Memory B cell (primary cell): Measurements from ENCODE around the gene APOD.
"Not testable (repeated sequence)": the region's sequence is repeated elsewhere in the genome, so short reads cannot be mapped to it uniquely, and the experiment has no call there.

Source experiments
- ATAC-seq: fragments of 150-1000 bp; cut with Tn5 transposase; 2 replicates; pipeline ENCODE4 v1.10.0; 2021; ENCODE audit warnings: low read depth, mild to moderate bottlenecking, moderate library complexity
- DNase-seq, 2 donors: peaks; one replicate each; pipeline ENCODE4 v3.0.0; 2022; ENCODE audit warnings: low spot score in 2 of 2
- H3K27ac Mint-ChIP-seq: one replicate; pipeline ENCODE4 v1.8.0; 2022; ENCODE audit warnings: mild to moderate bottlenecking, moderate library complexity, mixed read lengths
- H3K27me3 Mint-ChIP-seq: one replicate; pipeline ENCODE4 v1.8.0; 2022; ENCODE audit warnings: mixed read lengths
- H3K36me3 Mint-ChIP-seq: one replicate; pipeline ENCODE4 v1.8.0; 2022; ENCODE audit warnings: mild to moderate bottlenecking, mixed read lengths
- H3K4me1 Mint-ChIP-seq: one replicate; pipeline ENCODE4 v1.8.0; 2022; ENCODE audit warnings: mixed read lengths
- H3K4me3 Mint-ChIP-seq: one replicate; pipeline ENCODE4 v1.8.0; 2022; ENCODE audit warnings: mild to moderate bottlenecking, moderate library complexity, mixed read lengths
- H3K9me3 Mint-ChIP-seq: one replicate; pipeline ENCODE4 v1.8.0; 2022; ENCODE audit warnings: mixed read lengths

The APOD gene

DNA sequence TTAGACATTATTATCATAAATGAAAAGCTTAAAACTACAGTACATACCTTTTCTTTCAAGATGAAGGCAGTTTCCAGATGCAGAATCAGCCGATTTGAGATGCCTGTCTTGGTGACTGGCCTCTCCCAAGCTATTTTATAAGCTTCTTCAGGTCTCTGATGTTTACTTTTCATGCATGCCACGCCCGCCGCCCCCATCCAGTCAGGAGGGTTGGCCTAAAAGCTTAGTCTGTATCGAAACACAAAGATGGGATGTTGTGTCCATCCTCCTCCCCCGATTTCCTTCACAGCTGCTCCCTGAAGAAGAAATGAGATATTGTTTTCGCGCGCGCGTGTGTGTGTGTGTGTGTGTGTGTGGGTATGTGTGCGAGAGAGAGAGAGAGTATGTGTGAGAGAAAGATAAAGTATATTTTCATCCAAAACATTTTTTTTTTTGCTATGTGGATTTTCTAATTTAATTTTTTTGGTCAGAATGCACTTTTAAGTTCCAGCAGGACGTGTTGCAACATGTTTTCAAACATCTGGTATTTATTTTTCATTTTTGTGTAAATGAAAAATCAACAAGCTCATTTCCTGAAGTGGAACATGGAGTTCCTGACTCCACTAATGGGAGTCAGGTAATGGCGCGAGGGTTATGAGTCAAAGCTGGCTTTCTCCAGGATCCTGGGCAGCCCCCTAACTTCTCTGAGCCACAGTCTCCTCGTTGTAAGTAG lies at the start of gene APOD:
Gene APOD, minus strand, starts transcription at position 110 of the 712 bp plus-strand sequence. CDS start 4,479 bp downstream, outside the sequence.
- Mint-ChIP-seq H3K27ac (no peak within 1 kb of the TSS), H3K36me3 (no peaks in the 10 kb centered on the region), H3K4me1 (peaks cover 2% of the 10 kb centered on the region), H3K27me3 (peaks cover 1% of the 10 kb centered on the region), H3K4me3 (no peak within 1 kb of the TSS), H3K9me3 (no peaks in the 10 kb centered on the region)
- DNase-seq, result no peak
- no peak for ATAC-seq

DNA sequence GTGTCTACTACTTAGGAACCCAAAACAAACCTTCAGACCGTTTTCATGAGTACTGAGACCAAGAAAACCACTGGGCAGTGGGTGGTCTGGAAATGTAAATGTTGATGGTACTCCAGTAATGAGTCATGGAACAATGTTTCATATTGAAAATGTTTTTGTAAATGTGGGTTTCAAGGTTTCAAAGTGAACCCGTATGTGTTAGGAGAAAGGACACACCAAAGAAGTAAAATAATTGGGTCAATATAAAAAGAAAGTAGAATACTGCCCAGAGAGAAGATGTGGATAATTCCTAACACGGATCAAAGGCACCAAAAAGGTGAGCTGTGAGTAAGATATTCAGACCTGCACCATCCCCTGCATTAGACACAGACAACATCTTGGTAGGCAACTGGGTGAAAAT lies 49.6 kb upstream of the APOD start:
- DNase-seq, H3K27ac Mint-ChIP-seq, ATAC-seq, H3K9me3 Mint-ChIP-seq, H3K4me1 Mint-ChIP-seq, H3K36me3 Mint-ChIP-seq, H3K27me3 Mint-ChIP-seq: not testable (repeated sequence)
- H3K4me3 Mint-ChIP-seq, result peak overlapping the region; percentile 43

DNA sequence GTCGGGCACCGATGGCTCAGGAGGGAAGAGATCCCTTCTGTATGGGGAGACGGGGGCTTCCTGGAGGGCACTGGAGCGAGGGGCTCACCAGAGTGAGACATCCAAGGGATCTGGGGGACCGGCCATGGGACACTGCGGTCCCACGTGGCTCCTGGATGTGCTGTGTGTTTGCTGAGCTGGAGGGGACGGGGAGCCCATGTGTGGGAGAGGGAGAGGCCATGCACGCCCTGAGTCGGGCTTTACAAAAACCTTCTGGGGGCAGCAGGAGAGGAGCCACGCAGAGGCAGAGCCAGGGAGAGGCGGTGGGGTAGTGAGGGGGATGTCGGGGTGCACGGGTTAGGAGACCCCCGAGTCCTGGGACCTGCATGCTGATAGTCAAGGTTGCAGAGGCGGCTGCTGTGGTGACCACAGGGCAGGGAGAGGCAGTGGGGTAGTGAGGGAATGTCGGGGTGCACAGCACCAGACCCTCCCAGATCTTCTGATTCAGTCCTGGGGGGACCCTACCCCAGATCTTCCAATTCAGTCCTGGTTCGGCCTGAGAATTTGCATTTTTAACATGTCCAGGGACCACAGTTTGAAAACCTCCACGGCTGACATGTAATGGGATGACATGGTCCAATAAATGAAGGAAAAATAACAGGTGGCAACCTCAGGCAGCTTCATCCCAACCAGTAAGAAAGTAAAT lies 48.9 kb upstream of the APOD start:
- not testable (repeated sequence) for H3K4me1 Mint-ChIP-seq, ATAC-seq, DNase-seq, H3K27ac Mint-ChIP-seq, H3K36me3 Mint-ChIP-seq, H3K9me3 Mint-ChIP-seq, H3K27me3 Mint-ChIP-seq, H3K4me3 Mint-ChIP-seq

- not testable (repeated sequence) for ATAC-seq, DNase-seq, H3K36me3 Mint-ChIP-seq, H3K27ac Mint-ChIP-seq, H3K4me3 Mint-ChIP-seq, H3K27me3 Mint-ChIP-seq, H3K4me1 Mint-ChIP-seq, H3K9me3 Mint-ChIP-seq
Measured at GRCh38 chr3:195632046-195632445, 48.3 kb upstream of the APOD start.

DNA sequence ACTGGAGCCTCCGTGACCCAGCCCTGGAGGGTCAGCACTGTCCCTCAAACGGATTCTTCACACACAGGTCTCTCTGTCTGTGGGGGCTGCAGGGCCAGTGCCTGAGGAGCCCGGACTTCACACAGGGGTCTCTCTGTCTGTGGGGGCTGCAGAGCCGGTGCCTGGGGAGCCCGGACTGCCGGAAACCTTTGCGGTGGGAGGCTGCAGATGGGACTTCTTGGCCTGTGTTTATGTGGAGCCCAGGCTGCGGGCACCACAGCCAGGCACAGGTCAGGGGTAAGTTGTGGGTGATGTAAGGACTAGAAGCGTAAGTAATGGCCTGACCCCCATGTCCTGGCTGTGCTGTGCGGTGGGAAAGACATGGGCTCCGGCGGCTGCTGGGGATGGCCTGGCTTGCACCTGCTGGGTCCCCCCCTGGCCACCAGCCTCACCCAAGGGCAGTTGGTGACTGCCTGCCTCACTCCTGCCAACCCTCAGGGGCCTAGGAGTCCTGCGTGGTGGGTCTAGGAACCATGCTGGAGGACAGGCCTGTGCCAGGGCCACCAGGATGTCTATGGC lies 47.3 kb upstream of the APOD start:
- H3K36me3 Mint-ChIP-seq, H3K27ac Mint-ChIP-seq, H3K9me3 Mint-ChIP-seq, H3K4me3 Mint-ChIP-seq, ATAC-seq, H3K4me1 Mint-ChIP-seq, H3K27me3 Mint-ChIP-seq, DNase-seq: not testable (repeated sequence)

- H3K4me1 Mint-ChIP-seq, H3K4me3 Mint-ChIP-seq, H3K27ac Mint-ChIP-seq, H3K36me3 Mint-ChIP-seq, H3K27me3 Mint-ChIP-seq, ATAC-seq, H3K9me3 Mint-ChIP-seq, DNase-seq: not testable (repeated sequence)
Measured at GRCh38 chr3:195630086-195630917, 46.6 kb upstream of the APOD start.

GRCh38 chr3:195629682-195630081 lies 45.9 kb upstream of the APOD start:
- H3K9me3 Mint-ChIP-seq, result not testable (repeated sequence)

DNA sequence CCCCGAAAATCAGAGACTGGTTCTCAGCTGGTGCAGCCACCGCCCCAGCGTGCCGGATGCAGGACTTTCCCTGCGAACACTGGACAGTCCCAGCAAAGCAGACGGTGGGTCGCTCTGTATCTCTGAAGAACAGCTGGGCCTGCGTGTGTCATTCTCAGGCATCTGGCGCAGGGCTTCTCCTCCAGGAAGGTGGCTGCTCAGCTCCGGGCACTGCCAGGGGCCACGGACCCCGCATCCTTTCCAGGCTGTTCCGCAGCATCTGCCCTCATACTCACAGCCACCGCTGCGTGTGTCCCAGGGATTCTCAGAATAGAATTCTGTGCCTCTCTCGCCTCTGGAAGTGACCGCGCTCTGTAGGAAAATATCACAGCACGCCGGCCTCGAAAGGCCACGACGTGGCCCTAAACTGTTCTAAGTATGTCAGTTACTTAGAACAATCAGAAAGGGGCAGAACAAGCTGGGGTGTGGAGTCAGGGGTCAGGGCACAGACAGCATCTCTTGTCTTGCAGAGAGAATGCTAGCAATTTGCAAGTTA lies 44.7 kb upstream of the APOD start:
- ATAC-seq, H3K9me3 Mint-ChIP-seq, H3K4me3 Mint-ChIP-seq, H3K4me1 Mint-ChIP-seq, H3K27ac Mint-ChIP-seq, H3K27me3 Mint-ChIP-seq, DNase-seq, H3K36me3 Mint-ChIP-seq: not testable (repeated sequence)

More at GRCh38 chr3:195629682-195630081, 45.9 kb upstream of the APOD start:
- ATAC-seq, H3K27me3 Mint-ChIP-seq, H3K4me3 Mint-ChIP-seq, DNase-seq, H3K36me3 Mint-ChIP-seq, H3K27ac Mint-ChIP-seq, H3K4me1 Mint-ChIP-seq: not testable (repeated sequence)

DNA sequence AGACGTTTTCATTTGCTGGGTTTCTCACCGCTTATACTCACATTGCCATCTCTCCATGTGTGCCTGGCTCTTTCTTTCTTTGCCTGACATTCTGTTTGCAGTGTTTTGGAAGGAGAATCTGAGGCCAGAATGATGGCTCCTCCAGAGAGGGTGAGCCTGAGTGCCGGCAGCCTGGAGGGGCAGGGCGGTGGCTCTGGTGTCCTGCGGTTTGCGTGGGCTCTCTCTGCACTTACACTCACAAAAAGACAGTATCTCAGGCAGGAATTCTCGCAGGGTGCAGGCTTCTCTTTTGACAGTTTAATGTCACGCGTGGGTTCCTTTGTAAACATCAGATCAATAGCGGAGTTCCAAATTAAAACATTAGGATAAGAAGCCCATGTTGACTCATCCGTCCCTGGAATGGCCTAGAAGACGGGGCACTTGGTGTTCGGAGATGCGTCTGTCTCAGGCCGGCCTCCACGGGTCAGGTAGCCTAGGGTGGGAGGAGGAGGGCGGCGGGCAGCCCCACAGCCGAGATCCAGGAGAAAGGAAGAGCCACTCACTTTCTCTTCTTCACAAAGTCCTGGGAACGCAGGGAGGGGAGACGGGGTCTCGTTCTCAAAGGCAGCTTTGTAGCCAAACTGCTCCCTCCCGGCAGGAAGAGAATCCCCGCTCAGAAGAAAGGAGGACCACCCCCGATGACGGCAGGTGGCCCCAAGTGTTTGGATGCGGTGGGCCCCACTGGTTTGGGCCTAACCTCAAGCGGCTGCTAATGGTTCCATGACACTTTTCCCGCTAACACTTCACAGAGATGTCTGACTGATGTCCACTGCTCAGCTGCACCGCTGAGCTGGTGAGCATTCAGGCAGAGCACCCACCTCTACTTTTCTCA lies 44.0 kb upstream of the APOD start:
- ATAC-seq, H3K4me1 Mint-ChIP-seq, H3K4me3 Mint-ChIP-seq, H3K36me3 Mint-ChIP-seq, H3K27ac Mint-ChIP-seq, H3K27me3 Mint-ChIP-seq, H3K9me3 Mint-ChIP-seq, DNase-seq: not testable (repeated sequence)

- H3K9me3 Mint-ChIP-seq, H3K4me1 Mint-ChIP-seq, H3K27me3 Mint-ChIP-seq, H3K27ac Mint-ChIP-seq, H3K36me3 Mint-ChIP-seq: not testable (repeated sequence)
- DNase-seq (peak; percentile 46 to 53), ATAC-seq (peak; percentile 89)
- H3K4me3 Mint-ChIP-seq, result peak overlapping the region; percentile 56
Measured at GRCh38 chr3:195624603-195625560, 41.1 kb upstream of the APOD start.

GRCh38 chr3:195624171-195624570 lies 40.4 kb upstream of the APOD start:
- not testable (repeated sequence) for DNase-seq, H3K36me3 Mint-ChIP-seq, H3K4me3 Mint-ChIP-seq, H3K27me3 Mint-ChIP-seq, H3K9me3 Mint-ChIP-seq, H3K27ac Mint-ChIP-seq, H3K4me1 Mint-ChIP-seq
- peak; percentile 1 for ATAC-seq

GRCh38 chr3:195623217-195623965 lies 39.7 kb upstream of the APOD start:
- not testable (repeated sequence) for H3K36me3 Mint-ChIP-seq

More at GRCh38 chr3:195623217-195623965, 39.7 kb upstream of the APOD start:
- not testable (repeated sequence) for H3K27me3 Mint-ChIP-seq, H3K4me3 Mint-ChIP-seq, H3K4me1 Mint-ChIP-seq, H3K27ac Mint-ChIP-seq, DNase-seq, H3K9me3 Mint-ChIP-seq, ATAC-seq
